Measurements from ENCODE around the gene TRABD2B. TPM values are rescaled to one million over a fixed set of nuclear protein-coding genes. Genes with fewer than 3 reads are reported as not detected.

Gene TRABD2B
- total and polyA plus RNA-seq, 2 donors = 0.09 to 0.75 TPM

GRCh38 chr1:47713975-47714767, 283.0 kb downstream of the TRABD2B start:
- DNase-seq (ENCODE audit: low read depth in 6 of 9, low spot score in 9 of 9) = no peak
- no peaks in the 10 kb centered on the region for H3K4me1 ChIP-seq (ENCODE audit: control insufficient read depth in 2 of 2, insufficient read depth in 2 of 2, low read length in 2 of 2)
- no peaks in the 10 kb centered on the region for H3K36me3 ChIP-seq (ENCODE audit: control insufficient read depth in 2 of 2, insufficient read depth in 2 of 2, low read length in 1 of 2)
- no peak overlapping the region for H3K4me3 ChIP-seq (ENCODE audit: low read length in 2 of 2)
- 92% methylated on average over 4 of the region's 4 CpGs for WGBS
- H3K27ac ChIP-seq (ENCODE audit: low read depth in 1 of 2, low read length in 1 of 2) = no peak overlapping the region
- H3K9me3 ChIP-seq (ENCODE audit: control insufficient read depth in 2 of 2, insufficient read depth in 1 of 2, low read length in 1 of 2) = no peaks in the 10 kb centered on the region
- peaks cover 28 to 73% of the 10 kb centered on the region in 2 donors for H3K27me3 ChIP-seq (ENCODE audit: control insufficient read depth in 2 of 2, insufficient read depth in 1 of 2, low read length in 1 of 2)

GRCh38 chr1:47713333-47713953, 283.7 kb downstream of the TRABD2B start:
- WGBS = 86% methylated on average over 9 of the region's 9 CpGs
- no peak for DNase-seq (ENCODE audit: low read depth in 6 of 9, low spot score in 9 of 9)
- peaks cover 0 to 3% of the 10 kb centered on the region in 2 donors for H3K4me1 ChIP-seq (ENCODE audit: control insufficient read depth in 2 of 2, insufficient read depth in 2 of 2, low read length in 2 of 2)
- peaks cover 35 to 79% of the 10 kb centered on the region in 2 donors for H3K27me3 ChIP-seq (ENCODE audit: control insufficient read depth in 2 of 2, insufficient read depth in 1 of 2, low read length in 1 of 2)
- H3K9me3 ChIP-seq (ENCODE audit: control insufficient read depth in 2 of 2, insufficient read depth in 1 of 2, low read length in 1 of 2) = no peaks in the 10 kb centered on the region
- H3K4me3 ChIP-seq (ENCODE audit: low read length in 2 of 2) = no peak overlapping the region
- H3K27ac ChIP-seq (ENCODE audit: low read depth in 1 of 2, low read length in 1 of 2) = no peak overlapping the region
- H3K36me3 ChIP-seq (ENCODE audit: control insufficient read depth in 2 of 2, insufficient read depth in 2 of 2, low read length in 1 of 2) = no peaks in the 10 kb centered on the region

- H3K4me1 ChIP-seq (ENCODE audit: control insufficient read depth in 2 of 2, insufficient read depth in 2 of 2, low read length in 2 of 2) = peaks cover 0 to 3% of the 10 kb centered on the region in 2 donors
- no peaks in the 10 kb centered on the region for H3K36me3 ChIP-seq (ENCODE audit: control insufficient read depth in 2 of 2, insufficient read depth in 2 of 2, low read length in 1 of 2)
- no peak for DNase-seq (ENCODE audit: low read depth in 6 of 9, low spot score in 9 of 9)
- WGBS = 71% methylated on average over 16 of the region's 16 CpGs
- no peak overlapping the region for H3K4me3 ChIP-seq (ENCODE audit: low read length in 2 of 2)
- peaks cover 41 to 84% of the 10 kb centered on the region in 2 donors for H3K27me3 ChIP-seq (ENCODE audit: control insufficient read depth in 2 of 2, insufficient read depth in 1 of 2, low read length in 1 of 2)
- no peak overlapping the region for H3K27ac ChIP-seq (ENCODE audit: low read depth in 1 of 2, low read length in 1 of 2)
- H3K9me3 ChIP-seq (ENCODE audit: control insufficient read depth in 2 of 2, insufficient read depth in 1 of 2, low read length in 1 of 2) = no peaks in the 10 kb centered on the region
Observed at GRCh38 chr1:47712596-47713299, 284.4 kb downstream of the TRABD2B start.

- Histone ChIP-seq H3K4me1 (ENCODE audit: control insufficient read depth in 2 of 2, insufficient read depth in 2 of 2, low read length in 2 of 2) (peaks cover 0 to 3% of the 10 kb centered on the region in 2 donors), H3K27me3 (ENCODE audit: control insufficient read depth in 2 of 2, insufficient read depth in 1 of 2, low read length in 1 of 2) (peaks cover 47 to 91% of the 10 kb centered on the region in 2 donors), H3K9me3 (ENCODE audit: control insufficient read depth in 2 of 2, insufficient read depth in 1 of 2, low read length in 1 of 2) (no peaks in the 10 kb centered on the region), H3K4me3 (ENCODE audit: low read length in 2 of 2) (no peak overlapping the region), H3K36me3 (ENCODE audit: control insufficient read depth in 2 of 2, insufficient read depth in 2 of 2, low read length in 1 of 2) (no peaks in the 10 kb centered on the region), H3K27ac (ENCODE audit: low read depth in 1 of 2, low read length in 1 of 2) (no peak overlapping the region)
- WGBS = 64% methylated on average over 6 of the region's 6 CpGs
- DNase-seq (ENCODE audit: low read depth in 6 of 9, low spot score in 9 of 9) = no peak
Observed at GRCh38 chr1:47711848-47712492, 285.2 kb downstream of the TRABD2B start.

GRCh38 chr1:47711184-47711847, 285.9 kb downstream of the TRABD2B start:
- 59% methylated on average over 15 of the region's 15 CpGs for WGBS
- H3K4me1 ChIP-seq (ENCODE audit: control insufficient read depth in 2 of 2, insufficient read depth in 2 of 2, low read length in 2 of 2) = peaks cover 0 to 3% of the 10 kb centered on the region in 2 donors
- H3K27me3 ChIP-seq (ENCODE audit: control insufficient read depth in 2 of 2, insufficient read depth in 1 of 2, low read length in 1 of 2) = peaks cover 52 to 93% of the 10 kb centered on the region in 2 donors
- H3K36me3 ChIP-seq (ENCODE audit: control insufficient read depth in 2 of 2, insufficient read depth in 2 of 2, low read length in 1 of 2) = no peaks in the 10 kb centered on the region
- H3K9me3 ChIP-seq (ENCODE audit: control insufficient read depth in 2 of 2, insufficient read depth in 1 of 2, low read length in 1 of 2) = no peaks in the 10 kb centered on the region
- no peak overlapping the region for H3K4me3 ChIP-seq (ENCODE audit: low read length in 2 of 2)
- H3K27ac ChIP-seq (ENCODE audit: low read depth in 1 of 2, low read length in 1 of 2) = no peak overlapping the region
- no peak for DNase-seq (ENCODE audit: low read depth in 6 of 9, low spot score in 9 of 9)

Other genes with a start within 250 kb of the TRABD2B start
- 0.05 TPM for gene SLC5A9, start 225.3 kb upstream of the TRABD2B start, total RNA-seq
- 0.78 TPM for gene SLC5A9, start 225.3 kb upstream of the TRABD2B start, polyA plus RNA-seq